Activated CD4-positive, alpha-beta T cell treated with anti-CD3 and anti-CD28 coated beads, Interleukin-10, Interleukin-2, amounts not matched to agents 100 ng/mL and 50 ng/mL, durations not matched to agents 16 hours and 8 hours (primary cell): Measurements from ENCODE around the gene PRSS50.

Experiments used
- DNase-seq: peaks from one replicate; pipeline ENCODE4 v3.0.0-alpha.2; 2020

Gene PRSS50

GRCh38 chr3:46690798-46691197, 26.9 kb downstream of the PRSS50 start:
- no peak for DNase-seq

DNA sequence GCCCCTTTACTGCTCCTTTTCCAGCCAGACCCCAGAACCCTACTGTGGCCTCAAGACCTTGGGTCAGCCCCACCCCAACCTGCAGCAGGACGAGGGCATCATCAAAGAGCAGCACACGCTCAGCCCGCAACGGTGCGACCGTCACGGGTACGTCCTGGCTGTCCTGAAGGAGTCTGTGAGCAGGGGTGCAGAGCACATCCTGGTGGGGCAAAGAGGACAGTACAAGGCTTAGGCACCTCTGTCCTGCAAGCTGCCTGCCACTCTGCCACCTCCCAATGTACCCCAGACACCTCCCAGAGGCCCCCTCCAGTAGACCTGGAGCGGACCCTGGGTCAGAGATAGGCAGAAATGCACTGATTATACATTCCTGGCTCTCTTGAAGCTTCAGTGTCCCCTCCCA, 32.2 kb downstream of the PRSS50 start:
- no peak for DNase-seq

- DNase-seq, result no peak
Observed at GRCh38 chr3:46684891-46685290, 32.8 kb downstream of the PRSS50 start.

DNA sequence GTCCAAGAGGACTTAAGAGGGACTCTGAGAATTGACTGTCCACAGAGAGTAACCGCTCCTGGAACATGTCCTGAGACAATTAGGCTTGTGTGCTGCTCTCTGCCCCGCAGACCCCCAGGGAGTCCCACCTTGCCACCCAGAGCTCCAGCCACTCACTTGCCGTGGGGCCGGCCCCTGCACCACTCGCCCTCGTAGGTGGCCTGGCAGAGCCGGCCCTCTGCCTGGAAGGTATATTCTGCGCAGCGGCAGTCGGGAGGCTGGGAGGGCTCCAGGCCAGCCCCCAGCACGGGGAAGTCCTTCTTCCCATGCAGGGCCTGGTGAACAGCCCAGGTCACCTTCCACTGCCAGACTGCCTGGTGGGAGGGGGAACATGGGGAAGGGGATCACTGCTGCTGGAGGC, 34.7 kb downstream of the PRSS50 start:
- DNase-seq, result no peak

GRCh38 chr3:46681856-46682540, 35.7 kb downstream of the PRSS50 start:
- no peak for DNase-seq

DNA sequence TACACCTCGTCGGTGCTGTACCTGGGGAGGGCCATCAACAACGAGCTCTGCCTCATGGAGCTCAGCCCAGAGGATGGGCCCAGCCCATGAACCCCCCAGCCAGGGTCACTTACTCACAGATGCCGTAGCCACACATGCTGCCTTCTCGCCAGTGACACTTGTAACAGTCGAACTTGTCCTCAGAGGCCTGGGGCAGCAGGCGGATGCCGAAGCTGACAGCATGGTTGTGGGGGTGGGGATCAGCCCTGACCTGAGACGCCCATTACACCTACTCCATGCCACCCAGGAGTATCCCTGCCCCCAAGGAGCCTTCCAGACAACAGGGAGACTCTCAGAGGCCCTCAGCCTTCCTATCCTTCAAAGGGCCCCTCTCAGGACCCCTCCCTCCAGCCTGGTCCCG, 36.3 kb downstream of the PRSS50 start:
- no peak for DNase-seq

GRCh38 chr3:46680298-46680826, 37.3 kb downstream of the PRSS50 start:
- no peak for DNase-seq

- no peak for DNase-seq
Observed at GRCh38 chr3:46679681-46680080, 38.0 kb downstream of the PRSS50 start.

GRCh38 chr3:46678280-46678679, 39.4 kb downstream of the PRSS50 start:
- DNase-seq, result no peak

GRCh38 chr3:46677411-46677726, 40.3 kb downstream of the PRSS50 start:
- no peak for DNase-seq

DNA sequence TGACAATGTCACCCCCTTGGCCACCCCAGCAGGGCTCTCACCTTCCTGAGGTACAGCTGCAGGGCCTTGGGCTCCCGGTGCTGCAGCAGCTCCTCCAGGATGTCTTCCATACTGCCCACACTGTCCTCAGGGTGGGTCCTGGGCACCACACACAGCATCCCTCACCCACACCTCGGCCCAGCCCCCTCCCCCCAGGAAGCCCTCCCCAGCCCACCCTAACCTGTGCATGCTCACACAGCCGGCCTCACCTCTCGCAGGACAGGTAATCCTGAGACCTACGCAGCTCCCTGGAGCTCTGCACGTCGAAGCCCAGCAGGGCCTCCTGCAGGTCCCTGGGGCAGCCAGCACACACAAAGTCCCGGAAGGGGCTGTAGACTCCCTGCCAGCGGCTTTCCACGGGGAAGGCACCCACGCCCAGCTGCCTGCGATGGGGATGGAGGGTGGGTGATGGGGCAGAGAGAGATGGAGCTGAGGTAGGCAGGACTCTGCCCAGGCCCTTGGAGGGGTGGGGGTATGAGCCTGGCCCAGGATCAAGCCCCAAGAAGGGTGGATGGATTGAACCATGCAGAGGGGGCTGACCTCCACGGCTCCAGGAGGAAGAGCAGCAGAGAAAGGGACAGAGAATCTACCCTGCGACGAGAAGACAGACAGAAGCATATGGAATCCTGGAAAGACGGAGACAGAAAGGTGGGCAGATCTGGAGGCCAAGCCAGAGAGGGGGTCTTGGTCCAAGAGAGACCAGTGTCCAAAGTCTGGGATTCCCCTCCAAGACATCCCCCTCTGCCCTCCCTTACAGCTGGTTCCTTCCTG, 40.9 kb downstream of the PRSS50 start:
- DNase-seq, result no peak

- DNase-seq, result no peak
Observed at GRCh38 chr3:46675843-46676567, 41.7 kb downstream of the PRSS50 start.

DNA sequence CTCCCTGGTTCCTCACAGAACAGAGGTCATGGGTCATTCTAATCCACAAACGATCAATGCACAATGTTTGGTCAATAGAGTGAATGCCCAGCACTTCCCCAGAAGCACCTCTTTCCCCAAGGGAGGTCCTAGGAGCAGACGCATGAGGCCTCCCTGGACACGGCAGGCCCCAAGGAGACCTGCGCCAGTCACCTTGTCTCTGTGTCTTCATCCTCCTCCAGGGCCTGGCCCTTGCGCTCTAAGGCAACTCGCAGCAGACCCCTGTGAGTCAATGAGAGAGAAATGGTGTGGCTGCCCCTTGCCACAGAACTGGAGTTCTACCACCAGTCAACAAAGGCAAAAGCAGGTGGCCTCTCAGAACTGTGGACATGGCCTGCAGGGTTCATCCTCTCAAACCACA, 42.2 kb downstream of the PRSS50 start:
- no peak for DNase-seq

GRCh38 chr3:46674031-46674845, 43.4 kb downstream of the PRSS50 start:
- DNase-seq, result no peak

- no peak for DNase-seq
Observed at GRCh38 chr3:46673151-46674030, 44.3 kb downstream of the PRSS50 start.

DNA sequence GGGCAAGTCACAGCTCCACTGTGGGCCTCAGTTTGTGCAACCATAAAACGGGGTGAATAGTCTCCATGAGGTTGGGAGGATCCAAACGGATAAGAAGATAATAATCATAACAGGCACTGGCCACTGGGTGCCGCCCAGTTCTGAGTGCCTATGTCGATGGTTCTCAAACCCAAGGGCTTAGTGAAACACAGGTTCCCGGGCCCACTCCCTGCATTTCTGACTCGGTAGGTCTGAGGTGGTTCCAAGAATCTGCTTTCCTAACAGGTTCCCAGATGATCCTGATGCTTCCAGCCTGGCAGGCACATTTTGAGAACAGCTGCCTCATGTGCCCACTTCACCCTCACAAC, 45.3 kb downstream of the PRSS50 start:
- no peak for DNase-seq

GRCh38 chr3:46671541-46672348, 45.9 kb downstream of the PRSS50 start:
- DNase-seq, result no peak

DNA sequence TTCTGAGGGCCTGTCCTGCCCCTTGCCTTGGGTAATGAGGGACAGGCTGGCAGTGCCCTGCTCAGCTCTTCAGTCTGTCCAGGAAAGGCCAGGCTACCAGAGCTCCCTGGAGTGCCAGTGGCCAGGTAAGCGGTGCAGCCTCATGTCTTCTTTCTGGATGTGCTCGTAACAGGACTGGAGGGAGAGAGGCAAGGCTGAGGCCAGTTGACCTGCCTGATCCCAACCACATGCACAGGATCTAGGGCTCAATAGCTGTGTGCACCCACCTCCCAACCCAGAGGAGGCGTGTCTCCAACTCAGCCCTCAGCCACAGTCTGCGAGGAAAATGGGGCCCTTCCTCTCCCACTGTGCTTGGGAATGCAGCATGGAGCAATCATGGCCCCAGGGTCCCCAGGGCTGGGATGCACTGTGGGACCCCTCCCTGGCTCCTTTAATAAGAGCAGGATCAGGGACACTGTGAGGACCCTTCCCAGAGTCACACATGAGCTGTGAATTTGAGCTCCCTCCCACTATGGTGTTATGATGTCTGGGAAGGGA, 46.7 kb downstream of the PRSS50 start:
- DNase-seq, result no peak

GRCh38 chr3:46670000-46670890, 47.4 kb downstream of the PRSS50 start:
- no peak for DNase-seq
